GM19372 (cell line): Measurements from ENCODE around the gene MAVS.

Experiments used
- ATAC-seq: cut with Tn5 transposase; IDR thresholded peaks from one replicate; pipeline ENCODE4 v1.9.1; 2021; ENCODE audit warnings: mild to moderate bottlenecking, low read depth, moderate library complexity; ENCODE audit not compliant: unreplicated experiment

The MAVS gene

GRCh38 chr20:3846378-3846739, 275 bp upstream of the MAVS start:
- no peak for ATAC-seq

GRCh38 chr20:3847429-3847940, 851 bp downstream of the MAVS start:
- no peak for ATAC-seq

- no peak for ATAC-seq
These were observed 1.9 kb downstream of the MAVS start for GRCh38 chr20:3848565-3848964.

GRCh38 chr20:3854462-3854871, 7.8 kb downstream of the MAVS start:
- no peak for ATAC-seq

GRCh38 chr20:3857405-3857804, 10.8 kb downstream of the MAVS start:
- no peak for ATAC-seq

GRCh38 chr20:3858689-3859088, 12.1 kb downstream of the MAVS start:
- ATAC-seq = no peak

- no peak for ATAC-seq
These were observed 14.6 kb downstream of the MAVS start for GRCh38 chr20:3861191-3861590.

GRCh38 chr20:3862333-3862732, 15.7 kb downstream of the MAVS start:
- no peak for ATAC-seq

- no peak for ATAC-seq
These were observed 16.7 kb downstream of the MAVS start for GRCh38 chr20:3863317-3863716.

- no peak for ATAC-seq
These were observed 17.9 kb downstream of the MAVS start for GRCh38 chr20:3864518-3864917.

- no peak for ATAC-seq
These were observed 18.7 kb downstream of the MAVS start for GRCh38 chr20:3865152-3865886.

- ATAC-seq = no peak
These were observed 19.3 kb downstream of the MAVS start for GRCh38 chr20:3865887-3866407.

GRCh38 chr20:3866464-3866863, 19.8 kb downstream of the MAVS start:
- no peak for ATAC-seq

GRCh38 chr20:3867802-3868201, 21.2 kb downstream of the MAVS start:
- ATAC-seq = no peak

GRCh38 chr20:3869839-3870634, 23.4 kb downstream of the MAVS start:
- ATAC-seq = no peak

GRCh38 chr20:3871550-3872265, 25.1 kb downstream of the MAVS start:
- ATAC-seq = no peak

- no peak for ATAC-seq
These were observed 26.9 kb downstream of the MAVS start for GRCh38 chr20:3873507-3873906.

GRCh38 chr20:3874194-3874844, 27.7 kb downstream of the MAVS start:
- ATAC-seq = no peak

GRCh38 chr20:3875378-3875974, 28.8 kb downstream of the MAVS start:
- no peak for ATAC-seq

GRCh38 chr20:3876000-3876399, 29.4 kb downstream of the MAVS start:
- no peak for ATAC-seq
